GM12875 (cell line): ENCODE data around the gene CAMK1D.
"Not testable (repeated sequence)": the region's sequence is repeated elsewhere in the genome, so short reads cannot be mapped to it uniquely, and the experiment has no call there.

Experiments used
- H3K4me3 ChIP-seq: one replicate; pipeline ENCODE4 v1.5.1; 2011; ENCODE audit warnings: low read depth, low read length, control low read depth
- CTCF ChIP-seq: IDR thresholded peaks from 2 replicates; pipeline ENCODE4 v1.5.1; 2011; ENCODE audit warnings: low read depth, mild to moderate bottlenecking, control low read depth, inconsistent platforms, low read length, moderate library complexity, borderline replicate concordance; ENCODE audit not compliant: insufficient read depth

CAMK1D gene

GRCh38 chr10:12538491-12538995, 189.2 kb downstream of the CAMK1D start:
- H3K4me3 ChIP-seq, result no peak overlapping the region
- no peak for TF ChIP-seq CTCF

GRCh38 chr10:12539350-12540164, 190.2 kb downstream of the CAMK1D start:
- no peak overlapping the region for H3K4me3 ChIP-seq

GRCh38 chr10:12540341-12540781, 191.0 kb downstream of the CAMK1D start:
- no peak for TF ChIP-seq CTCF
- no peak overlapping the region for H3K4me3 ChIP-seq

More at GRCh38 chr10:12539350-12540164, 190.2 kb downstream of the CAMK1D start:
- no peak for TF ChIP-seq CTCF

GRCh38 chr10:12541446-12542067, 192.2 kb downstream of the CAMK1D start:
- no peak for TF ChIP-seq CTCF
- no peak overlapping the region for H3K4me3 ChIP-seq

- H3K4me3 ChIP-seq, result no peak overlapping the region
- no peak for TF ChIP-seq CTCF
Observed at GRCh38 chr10:12542133-12542670, 192.9 kb downstream of the CAMK1D start.

GRCh38 chr10:12543589-12543988, 194.2 kb downstream of the CAMK1D start:
- H3K4me3 ChIP-seq, result no peak overlapping the region
- TF ChIP-seq CTCF, result no peak

GRCh38 chr10:12546160-12546802, 196.9 kb downstream of the CAMK1D start:
- not testable (repeated sequence) for H3K4me3 ChIP-seq
